GM20000 (cell line): Measurements from ENCODE around the gene PPP2R1B.
"Not testable (repeated sequence)": the region's sequence is repeated elsewhere in the genome, so short reads cannot be mapped to it uniquely, and the experiment has no call there.

Experiments used
- DNase-seq: peaks from one replicate; pipeline ENCODE4 v3.0.0; 2012; ENCODE audit warnings: low spot score
- CTCF ChIP-seq: IDR thresholded peaks from 2 replicates; pipeline ENCODE4 v1.5.1; 2012; ENCODE audit warnings: mild to moderate bottlenecking, control low read depth; ENCODE audit errors: extremely low read depth, missing control alignments

The PPP2R1B gene

GRCh38 chr11:111723595-111723994 is 42.6 kb downstream of the PPP2R1B start:
- DNase-seq, result no peak
- TF ChIP-seq CTCF, result no peak

- TF ChIP-seq CTCF, result no peak
- DNase-seq, result no peak
These were observed 43.7 kb downstream of the PPP2R1B start for GRCh38 chr11:111722501-111722900.

GRCh38 chr11:111720801-111721494 is 45.2 kb downstream of the PPP2R1B start:
- no peak for DNase-seq
- no peak for TF ChIP-seq CTCF

GRCh38 chr11:111719379-111719778 is 46.8 kb downstream of the PPP2R1B start:
- DNase-seq, result no peak
- TF ChIP-seq CTCF, result no peak

GRCh38 chr11:111718859-111719258 is 47.3 kb downstream of the PPP2R1B start:
- TF ChIP-seq CTCF, result no peak
- DNase-seq, result no peak

GRCh38 chr11:111718436-111718835 is 47.8 kb downstream of the PPP2R1B start:
- DNase-seq, result no peak
- no peak for TF ChIP-seq CTCF

- DNase-seq, result not testable (repeated sequence)
These were observed 48.5 kb downstream of the PPP2R1B start for GRCh38 chr11:111717660-111718059.

GRCh38 chr11:111715142-111715816 is 50.9 kb downstream of the PPP2R1B start:
- DNase-seq, result no peak
- TF ChIP-seq CTCF, result no peak
